GM13976 (cell line): ENCODE measurements around the gene PRDX1.

ENCODE experiments used
- DNase-seq: peaks from one replicate; pipeline ENCODE4 v3.0.0; 2012; ENCODE audit warnings: low spot score
- CTCF ChIP-seq: IDR thresholded peaks from 2 replicates; pipeline ENCODE4 v1.5.1; 2012; ENCODE audit warnings: borderline replicate concordance, mild to moderate bottlenecking; ENCODE audit not compliant: insufficient read depth; ENCODE audit errors: extremely low read depth, missing control alignments, control extremely low read depth
- in situ Hi-C: fragments of 300-500 bp; cut with MboI; formaldehyde crosslinking; loops from one replicate; pipeline ENCODE4 v1.12.0; 2022; ENCODE audit warnings: low sequenced_read_pairs, mixed read lengths, inconsistent platforms; ENCODE audit not compliant: unreplicated experiment

PRDX1 gene

GRCh38 chr1:45465277-45465676, 56.4 kb downstream of the PRDX1 start:
- in situ Hi-C loops, result no loop called here
- TF ChIP-seq CTCF, result no peak
- no peak for DNase-seq
